ENCODE results near the gene FAM240A.

GRCh38 chr3:46576386-46576785 is 35.9 kb upstream of the FAM240A start:
- TF ChIP-seq CTCF (IDR thresholded peaks at IDR 0.05; ENCODE audit: low read depth, low read length, poor library complexity, severe bottlenecking): no peak
- no peak for TF ChIP-seq EZH2phosphoT487 (IDR thresholded peaks at IDR 0.05; ENCODE audit: borderline replicate concordance, low read length)

Measured in DOHH2 (cell line).